ENCODE results near the gene CCRL2. TPM values are rescaled to one million over a fixed set of nuclear protein-coding genes. Genes with fewer than 3 reads are reported as not detected.

CCRL2 gene, protein sequence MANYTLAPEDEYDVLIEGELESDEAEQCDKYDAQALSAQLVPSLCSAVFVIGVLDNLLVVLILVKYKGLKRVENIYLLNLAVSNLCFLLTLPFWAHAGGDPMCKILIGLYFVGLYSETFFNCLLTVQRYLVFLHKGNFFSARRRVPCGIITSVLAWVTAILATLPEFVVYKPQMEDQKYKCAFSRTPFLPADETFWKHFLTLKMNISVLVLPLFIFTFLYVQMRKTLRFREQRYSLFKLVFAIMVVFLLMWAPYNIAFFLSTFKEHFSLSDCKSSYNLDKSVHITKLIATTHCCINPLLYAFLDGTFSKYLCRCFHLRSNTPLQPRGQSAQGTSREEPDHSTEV
- 1 to 10 TPM; 2.5 to 3.2 TPM for total RNA-seq

DNA sequence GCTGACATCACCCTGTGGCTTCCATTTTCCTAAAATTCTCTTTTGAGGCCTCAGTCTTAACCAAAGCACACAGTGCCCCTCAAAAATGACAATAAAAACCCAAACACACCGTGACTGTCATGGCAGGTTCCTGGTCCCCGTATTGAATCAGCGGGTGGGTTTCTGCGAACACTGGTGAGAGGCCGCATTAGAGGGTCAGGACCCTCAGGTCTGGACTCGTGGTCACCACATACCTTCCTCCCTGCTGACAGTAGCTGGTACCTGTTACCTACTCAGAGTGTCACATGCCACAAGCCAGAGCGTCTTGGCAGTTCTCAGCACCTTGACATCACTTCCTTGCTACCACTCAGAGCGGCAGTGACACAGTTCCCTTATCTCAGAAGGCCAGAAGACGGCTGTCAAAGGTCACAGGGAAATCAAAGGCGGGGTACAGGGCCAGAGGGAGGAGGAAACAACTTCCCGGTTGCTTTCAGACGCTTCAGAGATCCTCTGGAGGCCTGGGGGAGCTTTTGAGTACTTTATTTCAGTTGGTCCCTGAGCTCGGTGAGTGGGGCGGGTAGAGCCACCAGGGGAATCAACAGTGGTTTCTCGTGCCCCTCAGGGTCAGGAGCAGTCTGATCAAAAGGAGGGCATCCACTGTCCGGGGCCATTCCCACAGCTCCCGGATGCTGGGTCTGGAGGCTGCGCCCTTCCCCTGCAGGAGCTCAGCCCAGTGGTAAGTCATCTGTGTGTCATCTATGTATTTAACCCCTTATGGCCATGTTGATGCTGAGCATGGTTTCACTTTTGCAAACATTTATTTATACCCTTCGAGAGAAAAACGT, at the start of gene CCRL2, which contains the start of gene CCR5AS:
Gene CCRL2 (plus strand): TSS at position 472 of the 824 bp plus-strand sequence. CDS start 821 bp downstream, outside the sequence.
Gene CCR5AS (minus strand): TSS at position 279 of the 824 bp plus-strand sequence.
- Mint-ChIP-seq H3K4me3 (peak within 1 kb of the TSS; percentile 83 to 88), H3K27ac (peak within 1 kb of the TSS; percentile 90), H3K36me3 (ENCODE audit: insufficient read depth in 2 of 2) (no peaks in the 10 kb centered on the region), H3K27me3 (ENCODE audit: low read depth) (peaks cover 8% of the 10 kb centered on the region), H3K4me1 (ENCODE audit: low read depth) (peaks cover 41% of the 10 kb centered on the region), H3K9me3 (no peaks in the 10 kb centered on the region)
- peak; percentile 91 to 94 for ATAC-seq (replicated peaks in 1 of 2)
- DNase-seq, result peak; percentile 36 to 47

DNA sequence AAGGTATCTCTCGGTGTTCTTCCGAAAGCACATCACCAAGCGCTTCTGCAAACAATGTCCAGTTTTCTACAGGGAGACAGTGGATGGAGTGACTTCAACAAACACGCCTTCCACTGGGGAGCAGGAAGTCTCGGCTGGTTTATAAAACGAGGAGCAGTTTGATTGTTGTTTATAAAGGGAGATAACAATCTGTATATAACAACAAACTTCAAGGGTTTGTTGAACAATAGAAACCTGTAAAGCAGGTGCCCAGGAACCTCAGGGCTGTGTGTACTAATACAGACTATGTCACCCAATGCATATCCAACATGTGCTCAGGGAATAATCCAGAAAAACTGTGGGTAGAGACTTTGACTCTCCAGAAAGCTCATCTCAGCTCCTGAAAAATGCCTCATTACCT, 48.6 kb upstream of the CCRL2 start:
- peak overlapping the region in 1 of 2 donors; percentile 4 for H3K4me3 Mint-ChIP-seq
- no peak for DNase-seq
- peaks cover 41% of the 10 kb centered on the region for H3K4me1 Mint-ChIP-seq (ENCODE audit: low read depth)

DNA sequence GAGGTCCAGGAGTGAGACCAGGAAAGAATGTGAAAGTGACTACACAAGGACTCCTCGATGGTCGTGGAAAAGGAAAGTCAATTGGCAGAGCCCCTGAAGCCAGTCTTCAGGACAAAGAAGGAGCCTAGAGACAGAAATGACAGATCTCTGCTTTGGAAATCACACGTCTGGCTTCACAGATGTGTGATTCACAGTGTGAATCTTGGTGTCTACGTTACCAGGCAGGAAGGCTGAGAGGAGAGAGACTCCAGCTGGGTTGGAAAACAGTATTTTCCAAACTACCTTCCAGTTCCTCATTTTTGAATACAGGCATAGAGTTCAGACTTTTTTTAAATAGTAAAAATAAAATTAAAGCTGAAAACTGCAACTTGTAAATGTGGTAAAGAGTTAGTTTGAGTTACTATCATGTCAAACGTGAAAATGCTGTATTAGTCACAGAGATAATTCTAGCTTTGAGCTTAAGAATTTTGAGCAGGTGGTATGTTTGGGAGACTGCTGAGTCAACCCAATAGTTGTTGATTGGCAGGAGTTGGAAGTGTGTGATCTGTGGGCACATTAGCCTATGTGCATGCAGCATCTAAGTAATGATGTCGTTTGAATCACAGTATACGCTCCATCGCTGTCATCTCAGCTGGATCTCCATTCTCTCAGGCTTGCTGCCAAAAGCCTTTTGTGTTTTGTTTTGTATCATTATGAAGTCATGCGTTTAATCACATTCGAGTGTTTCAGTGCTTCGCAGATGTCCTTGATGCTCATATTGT, 47.1 kb upstream of the CCRL2 start:
- ATAC-seq (replicated peaks in 1 of 2) (peak; percentile 92), DNase-seq (peak; percentile 45)
- Mint-ChIP-seq H3K4me3 (peak overlapping the region in 1 of 2 donors; percentile 13), H3K27ac (no peak overlapping the region), H3K9me3 (no peaks in the 10 kb centered on the region), H3K27me3 (ENCODE audit: low read depth) (peaks cover 67% of the 10 kb centered on the region), H3K36me3 (ENCODE audit: insufficient read depth in 2 of 2) (peaks cover 0 to 2% of the 10 kb centered on the region in 2 donors), H3K4me1 (ENCODE audit: low read depth) (peaks cover 30% of the 10 kb centered on the region)

More for the DNA sequence above, 48.6 kb upstream of the CCRL2 start:
- Mint-ChIP-seq H3K27me3 (ENCODE audit: low read depth) (peaks cover 70% of the 10 kb centered on the region), H3K9me3 (no peaks in the 10 kb centered on the region), H3K27ac (no peak overlapping the region), H3K36me3 (ENCODE audit: insufficient read depth in 2 of 2) (peaks cover 0 to 2% of the 10 kb centered on the region in 2 donors)
- no peak for ATAC-seq (replicated peaks in 1 of 2)

DNA sequence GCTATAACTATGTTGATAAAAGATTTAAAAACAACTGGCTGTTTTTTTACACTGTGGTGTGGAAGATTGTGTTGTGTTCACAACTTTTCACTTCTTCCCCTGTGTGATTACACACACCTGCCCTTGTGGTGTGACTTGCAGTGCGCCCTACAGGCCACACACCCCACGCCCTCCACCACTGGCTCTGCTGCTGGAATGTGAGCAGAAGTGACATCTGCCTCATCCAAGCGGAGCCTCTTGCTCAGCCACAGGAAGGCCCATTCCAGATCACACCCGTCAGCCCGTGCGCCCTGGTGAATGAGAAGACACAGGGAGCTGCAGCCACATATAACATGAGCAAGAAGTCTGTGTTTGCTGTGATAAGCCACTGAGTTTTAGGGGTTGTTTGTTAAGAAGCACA, 46.2 kb upstream of the CCRL2 start:
- H3K27ac Mint-ChIP-seq, result no peak overlapping the region
- no peaks in the 10 kb centered on the region for H3K36me3 Mint-ChIP-seq (ENCODE audit: insufficient read depth in 2 of 2)
- no peaks in the 10 kb centered on the region for H3K9me3 Mint-ChIP-seq
- peak overlapping the region in 1 of 2 donors; percentile 16 for H3K4me3 Mint-ChIP-seq
- ATAC-seq (replicated peaks in 1 of 2), result no peak
- peaks cover 67% of the 10 kb centered on the region for H3K27me3 Mint-ChIP-seq (ENCODE audit: low read depth)
- no peak for DNase-seq
- peaks cover 31% of the 10 kb centered on the region for H3K4me1 Mint-ChIP-seq (ENCODE audit: low read depth)

DNA sequence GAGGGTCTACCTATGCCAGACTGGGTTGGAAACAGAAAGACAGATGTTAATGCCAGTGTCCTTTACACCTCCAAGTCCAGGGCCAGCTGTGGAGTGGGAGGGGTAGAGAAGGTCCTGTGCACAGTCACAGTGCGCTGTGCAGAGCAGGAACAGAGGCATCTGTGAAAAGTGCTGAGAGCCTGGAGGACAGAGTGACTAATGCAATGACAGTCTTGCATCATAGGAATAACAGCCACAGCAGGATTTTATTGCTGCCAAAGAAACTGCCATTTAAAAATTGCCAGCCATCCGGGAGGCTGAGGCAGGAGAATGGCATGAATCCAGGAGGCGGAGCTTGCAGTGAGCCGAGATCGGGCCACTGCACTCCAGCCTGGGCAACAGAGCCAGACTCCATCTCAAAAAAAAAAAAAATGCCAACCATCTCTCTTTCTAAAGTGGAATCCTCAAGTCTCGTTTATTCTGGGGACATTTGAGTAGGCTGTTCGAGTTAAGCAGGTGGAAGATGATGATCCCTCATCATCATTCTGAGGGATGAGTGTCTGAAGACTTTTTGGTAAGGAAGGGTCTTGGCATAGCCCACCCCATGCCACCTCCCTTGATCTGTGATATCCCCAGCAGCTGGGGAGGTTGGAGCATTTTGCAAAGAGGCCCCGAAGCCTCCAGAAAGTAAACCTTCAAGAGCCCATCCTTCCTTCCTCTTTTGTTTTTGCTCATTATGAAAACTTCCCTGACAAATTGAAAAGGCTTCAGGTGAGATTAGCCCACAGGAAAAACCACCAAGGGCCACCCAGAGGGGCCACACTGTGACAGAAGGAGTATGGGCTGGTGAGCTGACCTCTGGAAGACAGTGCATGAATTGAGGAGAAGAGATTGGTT, 45.4 kb upstream of the CCRL2 start:
- DNase-seq (no peak), ATAC-seq (replicated peaks in 1 of 2) (peak in 1 of 2 donors; percentile 29)
- no peak overlapping the region for H3K27ac Mint-ChIP-seq
- peaks cover 67% of the 10 kb centered on the region for H3K27me3 Mint-ChIP-seq (ENCODE audit: low read depth)
- H3K4me1 Mint-ChIP-seq (ENCODE audit: low read depth), result peaks cover 37% of the 10 kb centered on the region
- no peaks in the 10 kb centered on the region for H3K9me3 Mint-ChIP-seq
- H3K4me3 Mint-ChIP-seq, result no peak overlapping the region
- no peaks in the 10 kb centered on the region for H3K36me3 Mint-ChIP-seq (ENCODE audit: insufficient read depth in 2 of 2)

DNA sequence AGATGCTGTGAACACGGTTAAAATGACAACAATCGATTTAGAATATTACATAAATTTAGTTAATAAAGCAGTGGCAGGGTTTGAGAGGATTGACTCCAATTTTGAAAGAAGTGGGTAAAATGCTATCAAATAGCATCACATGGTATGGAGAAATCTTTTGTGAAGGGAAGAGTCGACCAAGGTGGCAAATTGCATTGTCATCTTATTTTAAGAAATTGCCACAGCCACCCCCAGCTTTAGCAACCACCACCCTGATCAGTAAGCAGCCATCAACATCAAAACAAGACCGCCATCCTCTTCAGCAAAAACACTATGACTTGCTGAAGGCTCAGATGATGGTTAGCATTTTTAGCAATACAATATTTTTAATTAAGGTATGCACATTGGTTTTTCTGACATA, 42.0 kb upstream of the CCRL2 start:
- Mint-ChIP-seq H3K27ac (no peak overlapping the region), H3K4me1 (ENCODE audit: low read depth) (peaks cover 41% of the 10 kb centered on the region), H3K9me3 (no peaks in the 10 kb centered on the region), H3K4me3 (no peak overlapping the region), H3K27me3 (ENCODE audit: low read depth) (peaks cover 58% of the 10 kb centered on the region), H3K36me3 (ENCODE audit: insufficient read depth in 2 of 2) (no peaks in the 10 kb centered on the region)
- ATAC-seq (replicated peaks in 1 of 2) (no peak), DNase-seq (no peak)

DNA sequence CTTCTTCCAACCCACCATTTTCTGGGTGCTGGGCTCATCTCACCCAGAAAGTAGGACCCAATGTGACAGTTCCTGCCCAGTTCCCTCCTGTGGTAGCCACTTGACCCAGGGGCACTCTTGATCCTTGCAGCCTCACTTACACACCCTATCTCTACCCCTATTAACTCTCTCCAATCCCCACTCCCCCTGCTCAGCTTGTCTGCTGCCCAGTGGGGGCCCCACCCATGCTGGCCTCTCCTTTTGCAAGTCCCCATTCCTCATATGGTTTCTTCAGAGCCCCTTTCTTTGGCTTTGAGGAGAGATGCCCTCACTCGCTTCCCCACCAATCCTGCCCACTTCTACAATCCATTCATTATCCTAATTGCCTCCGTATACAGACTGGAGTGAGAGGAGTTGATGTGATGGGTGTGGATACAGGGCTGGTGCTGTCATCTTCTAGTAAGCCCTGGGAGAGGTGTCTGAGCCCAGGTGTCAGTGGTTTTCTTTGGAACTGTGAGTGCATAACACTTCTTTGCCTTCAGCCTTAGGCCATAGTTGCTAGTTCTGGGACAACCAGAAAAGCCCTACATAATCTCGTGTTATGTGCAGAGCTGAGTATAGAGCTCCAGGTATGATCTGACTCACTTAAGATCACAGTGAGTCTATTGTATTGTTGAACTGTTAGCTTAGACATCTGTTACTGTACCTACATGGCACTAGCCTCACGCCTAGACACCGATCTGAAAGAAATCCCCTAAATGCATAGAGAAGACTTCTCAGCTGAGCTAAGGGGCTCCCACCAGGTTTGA, 41.1 kb upstream of the CCRL2 start:
- H3K4me1 Mint-ChIP-seq (ENCODE audit: low read depth), result peaks cover 44% of the 10 kb centered on the region
- H3K27me3 Mint-ChIP-seq (ENCODE audit: low read depth), result peaks cover 58% of the 10 kb centered on the region
- no peak for ATAC-seq (replicated peaks in 1 of 2)
- DNase-seq, result no peak
- no peaks in the 10 kb centered on the region for H3K9me3 Mint-ChIP-seq
- H3K36me3 Mint-ChIP-seq (ENCODE audit: insufficient read depth in 2 of 2), result no peaks in the 10 kb centered on the region
- H3K4me3 Mint-ChIP-seq, result no peak overlapping the region
- H3K27ac Mint-ChIP-seq, result no peak overlapping the region

DNA sequence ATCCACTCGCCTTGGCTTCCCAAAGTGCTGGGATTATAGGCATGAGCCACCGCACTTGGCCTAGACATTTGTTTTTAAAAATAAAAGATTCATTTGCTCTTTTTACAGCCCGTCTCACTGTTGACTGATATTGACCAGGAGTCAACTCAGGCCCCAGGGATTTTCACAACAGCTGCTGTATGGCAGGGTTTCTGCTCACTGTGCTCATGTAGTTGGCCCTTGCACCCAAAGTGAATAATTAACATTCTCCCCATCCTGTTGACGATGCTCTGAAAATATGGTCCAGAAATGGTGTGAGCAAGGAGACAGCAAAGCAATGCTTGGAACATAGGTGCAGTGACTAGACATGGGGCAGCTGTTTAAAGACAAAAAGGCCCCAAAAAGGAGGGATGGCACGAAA, 39.2 kb upstream of the CCRL2 start:
- no peaks in the 10 kb centered on the region for H3K9me3 Mint-ChIP-seq
- no peak overlapping the region for H3K4me3 Mint-ChIP-seq
- no peak for DNase-seq
- H3K27ac Mint-ChIP-seq, result no peak overlapping the region
- H3K36me3 Mint-ChIP-seq (ENCODE audit: insufficient read depth in 2 of 2), result no peaks in the 10 kb centered on the region
- peaks cover 59% of the 10 kb centered on the region for H3K27me3 Mint-ChIP-seq (ENCODE audit: low read depth)
- no peak for ATAC-seq (replicated peaks in 1 of 2)
- peaks cover 40% of the 10 kb centered on the region for H3K4me1 Mint-ChIP-seq (ENCODE audit: low read depth)

DNA sequence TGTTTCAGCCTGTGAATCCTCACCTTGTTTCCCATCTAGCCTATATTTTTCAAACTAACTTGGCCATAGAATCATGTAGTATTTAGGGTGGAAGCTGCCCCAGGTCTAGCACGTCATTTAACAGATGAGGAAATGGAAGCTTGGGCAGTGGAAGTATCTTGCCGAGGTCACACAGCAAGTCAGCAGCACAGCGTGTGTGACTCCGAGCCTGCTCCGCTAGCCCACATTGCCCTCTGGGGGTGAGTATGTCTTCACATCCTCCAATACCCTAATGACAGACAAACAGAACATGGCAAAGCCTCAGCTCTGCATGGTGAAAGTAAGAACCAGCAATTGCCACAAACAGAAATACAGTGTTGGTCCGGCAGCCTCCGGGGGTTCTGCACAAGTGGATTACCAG, 38.5 kb upstream of the CCRL2 start:
- Mint-ChIP-seq H3K27me3 (ENCODE audit: low read depth) (peaks cover 63% of the 10 kb centered on the region), H3K4me3 (peak overlapping the region in 1 of 2 donors; percentile 3), H3K9me3 (no peaks in the 10 kb centered on the region), H3K36me3 (ENCODE audit: insufficient read depth in 2 of 2) (no peaks in the 10 kb centered on the region), H3K27ac (no peak overlapping the region), H3K4me1 (ENCODE audit: low read depth) (peaks cover 40% of the 10 kb centered on the region)
- DNase-seq (peak; percentile 48 to 56), ATAC-seq (replicated peaks in 1 of 2) (peak in 1 of 2 donors; percentile 29)

DNA sequence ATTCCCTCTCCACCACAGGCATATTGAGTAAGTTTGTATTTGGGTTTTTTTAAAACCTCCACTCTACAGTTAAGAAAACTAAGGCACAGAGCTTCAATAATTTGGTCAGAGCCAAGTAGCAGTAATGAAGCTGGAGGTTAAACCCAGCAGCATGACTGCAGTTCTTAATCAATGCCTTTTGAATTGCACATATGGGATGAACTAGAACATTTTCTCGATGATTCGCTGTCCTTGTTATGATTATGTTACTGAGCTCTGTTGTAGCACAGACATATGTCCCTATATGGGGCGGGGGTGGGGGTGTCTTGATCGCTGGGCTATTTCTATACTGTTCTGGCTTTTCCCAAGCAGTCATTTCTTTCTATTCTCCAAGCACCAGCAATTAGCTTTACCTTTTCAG, 37.9 kb upstream of the CCRL2 start:
- Mint-ChIP-seq H3K27me3 (ENCODE audit: low read depth) (peaks cover 64% of the 10 kb centered on the region), H3K4me1 (ENCODE audit: low read depth) (peaks cover 40% of the 10 kb centered on the region)

DNA sequence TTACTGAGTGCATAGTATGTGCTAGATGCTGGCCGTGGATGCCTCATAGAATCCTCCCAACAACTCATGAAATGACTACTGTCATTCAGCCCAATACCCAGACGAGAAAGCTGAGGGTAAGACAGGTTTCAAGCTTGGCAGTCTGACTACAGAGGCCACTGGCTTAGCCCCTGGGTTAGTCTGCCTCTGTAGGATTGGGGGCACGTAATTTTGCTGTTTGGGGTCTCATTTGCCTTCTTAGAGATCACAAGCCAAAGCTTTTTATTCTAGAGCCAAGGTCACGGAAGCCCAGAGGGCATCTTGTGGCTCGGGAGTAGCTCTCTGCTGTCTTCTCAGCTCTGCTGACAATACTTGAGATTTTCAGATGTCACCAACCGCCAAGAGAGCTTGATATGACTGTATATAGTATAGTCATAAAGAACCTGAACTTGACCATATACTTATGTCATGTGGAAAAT, 37.4 kb upstream of the CCRL2 start:
- no peaks in the 10 kb centered on the region for H3K9me3 Mint-ChIP-seq
- H3K4me1 Mint-ChIP-seq (ENCODE audit: low read depth), result peaks cover 45% of the 10 kb centered on the region
- H3K27me3 Mint-ChIP-seq (ENCODE audit: low read depth), result peaks cover 66% of the 10 kb centered on the region
- peak; percentile 59 to 66 for DNase-seq
- H3K36me3 Mint-ChIP-seq (ENCODE audit: insufficient read depth in 2 of 2), result no peaks in the 10 kb centered on the region
- H3K27ac Mint-ChIP-seq, result peak overlapping the region; percentile 93
- H3K4me3 Mint-ChIP-seq, result peak overlapping the region; percentile 50 to 73
- ATAC-seq (replicated peaks in 1 of 2), result peak; percentile 85 to 86

More for the DNA sequence above, 37.9 kb upstream of the CCRL2 start:
- Mint-ChIP-seq H3K27ac (peak overlapping the region; percentile 93), H3K9me3 (no peaks in the 10 kb centered on the region), H3K4me3 (peak overlapping the region; percentile 38 to 73), H3K36me3 (ENCODE audit: insufficient read depth in 2 of 2) (no peaks in the 10 kb centered on the region)
- ATAC-seq (replicated peaks in 1 of 2) (peak; percentile 3 to 21), DNase-seq (no peak)

Measured in activated T-cell treated with anti-CD3 and anti-CD28 coated beads, Interleukin-2, amount 50 U/mL, for 72 hours (primary cell).